NCI-H748 (cell line): ENCODE results near the gene GEMIN2.
"Not testable (repeated sequence)": the region's sequence is repeated elsewhere in the genome, so short reads cannot be mapped to it uniquely, and the experiment has no call there.

Experiments
- DNase-seq: peaks from one replicate; lab custom pipeline; 2025; ENCODE audit not compliant: unreplicated experiment; lab: John Stamatoyannopoulos, UW

GEMIN2 gene

GRCh38 chr14:39114073-39114838 lies at the start of gene GEMIN2:
Gene GEMIN2 (plus strand): TSS chr14:39114323. CDS start chr14:39114339, 16 bp downstream.
- peak; percentile 97 for DNase-seq

- not testable (repeated sequence) for DNase-seq
Measured at GRCh38 chr14:39069169-39069805, 44.8 kb upstream of the GEMIN2 start.

GRCh38 chr14:39069923-39070322 lies 44.2 kb upstream of the GEMIN2 start:
- DNase-seq: no peak

GRCh38 chr14:39071096-39071495 lies 43.0 kb upstream of the GEMIN2 start:
- no peak for DNase-seq

- DNase-seq: no peak
Measured at GRCh38 chr14:39080886-39081285, 33.2 kb upstream of the GEMIN2 start.

- DNase-seq: no peak
Measured at GRCh38 chr14:39083127-39083526, 31.0 kb upstream of the GEMIN2 start.

GRCh38 chr14:39085933-39086332 lies 28.2 kb upstream of the GEMIN2 start:
- DNase-seq: no peak

- DNase-seq: no peak
Measured at GRCh38 chr14:39087493-39087892, 26.6 kb upstream of the GEMIN2 start.

GRCh38 chr14:39090548-39091111 lies 23.5 kb upstream of the GEMIN2 start:
- DNase-seq: no peak

GRCh38 chr14:39091716-39092115 lies 22.4 kb upstream of the GEMIN2 start:
- DNase-seq: no peak

GRCh38 chr14:39094515-39094914 lies 19.6 kb upstream of the GEMIN2 start:
- DNase-seq: no peak

- DNase-seq: no peak
Measured at GRCh38 chr14:39097159-39097558, 17.0 kb upstream of the GEMIN2 start.

GRCh38 chr14:39099215-39099614 lies 14.9 kb upstream of the GEMIN2 start:
- not testable (repeated sequence) for DNase-seq

GRCh38 chr14:39099748-39100147 lies 14.4 kb upstream of the GEMIN2 start:
- DNase-seq: no peak

GRCh38 chr14:39102265-39102968 lies 11.7 kb upstream of the GEMIN2 start:
- peak; percentile 54 for DNase-seq

GRCh38 chr14:39102969-39103957 lies 10.9 kb upstream of the GEMIN2 start, which contains the start of gene SEC23A:
Gene SEC23A (minus strand): TSS chr14:39103235. CDS start chr14:39096118, 7,117 bp downstream.
- peak; percentile 93 for DNase-seq

- DNase-seq: not testable (repeated sequence)
Measured at GRCh38 chr14:39104078-39104801, 9.9 kb upstream of the GEMIN2 start.

GRCh38 chr14:39107591-39107996 lies 6.5 kb upstream of the GEMIN2 start:
- DNase-seq: peak; percentile 54

GRCh38 chr14:39108791-39109190 lies 5.3 kb upstream of the GEMIN2 start:
- DNase-seq: no peak
